Metanephros (tissue), 2 donors: ENCODE measurements around the gene ATP2B1. TPM values are rescaled to one million over a fixed set of nuclear protein-coding genes. Genes with fewer than 3 reads are reported as not detected.

Experiments used
- small RNA-seq: library from RNA; depleted of rRNA; stranded (forward); fragments of <200 nt; gene quantifications from one replicate; pipeline ENCODE3, GENCODE V24; 2014; ENCODE audit warnings: low replicate concordance
- total RNA-seq: library from RNA; depleted of rRNA; stranded (reverse); fragments of >200 nt; gene quantifications from one replicate; pipeline ENCODE4 v1.2.3, GENCODE V29; 2014

Gene ATP2B1
- 98.8 TPM for total RNA-seq

DNA sequence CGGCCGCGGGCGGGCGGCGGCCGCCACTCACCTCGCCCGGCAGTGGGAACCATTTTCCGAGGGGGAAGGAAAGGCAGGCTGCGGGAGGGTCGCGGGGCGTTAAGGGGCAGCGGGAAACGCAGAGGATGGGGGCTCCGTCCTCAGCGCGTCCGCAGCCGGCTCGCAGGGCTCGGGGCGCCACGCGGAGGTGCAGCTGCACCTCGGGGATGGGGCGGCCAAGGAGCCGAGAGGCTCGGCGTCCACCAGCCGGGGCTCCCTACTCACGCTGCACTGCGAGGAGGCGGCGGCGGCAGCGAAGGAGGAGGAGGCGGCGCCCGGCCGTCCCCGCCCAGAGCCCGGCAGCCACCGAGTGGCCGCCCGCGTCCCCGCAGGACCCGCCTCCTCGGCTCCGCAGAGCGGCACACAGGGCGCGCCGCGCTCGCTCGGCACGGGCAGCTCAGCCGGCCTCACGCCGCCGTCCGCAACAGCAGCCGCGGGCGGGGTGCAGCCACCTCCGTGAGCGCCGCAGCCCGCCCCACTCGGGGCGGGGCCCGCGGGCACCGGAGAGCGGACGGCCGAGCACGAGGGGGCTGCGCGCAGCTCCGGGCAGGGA, at the start of gene ATP2B1:
ATP2B1 (minus strand) TSS at position 274 of the 592 bp plus-strand sequence. CDS start 52,952 bp downstream, outside the sequence.

Small RNA genes within 50 kb of the gene (small RNA-seq; reads per million reads assigned to genes)
- gene AC025034.2 (not detected), gene RNA5SP365 (not detected), gene RNU6-148P (not detected)

Other genes with a start within 250 kb of the ATP2B1 start
- gene GALNT4, start 184.0 kb downstream of the ATP2B1 start, total RNA-seq = 12.3 TPM
- 23.9 TPM for gene POC1B, start 182.8 kb downstream of the ATP2B1 start, total RNA-seq